HG03103 (cell line): ENCODE results near the gene EHD4.

Experiments
- ATAC-seq: cut with Tn5 transposase; IDR thresholded peaks from one replicate; pipeline ENCODE4 v1.9.1; 2021; ENCODE audit warnings: low read depth; ENCODE audit not compliant: unreplicated experiment

EHD4 gene

DNA sequence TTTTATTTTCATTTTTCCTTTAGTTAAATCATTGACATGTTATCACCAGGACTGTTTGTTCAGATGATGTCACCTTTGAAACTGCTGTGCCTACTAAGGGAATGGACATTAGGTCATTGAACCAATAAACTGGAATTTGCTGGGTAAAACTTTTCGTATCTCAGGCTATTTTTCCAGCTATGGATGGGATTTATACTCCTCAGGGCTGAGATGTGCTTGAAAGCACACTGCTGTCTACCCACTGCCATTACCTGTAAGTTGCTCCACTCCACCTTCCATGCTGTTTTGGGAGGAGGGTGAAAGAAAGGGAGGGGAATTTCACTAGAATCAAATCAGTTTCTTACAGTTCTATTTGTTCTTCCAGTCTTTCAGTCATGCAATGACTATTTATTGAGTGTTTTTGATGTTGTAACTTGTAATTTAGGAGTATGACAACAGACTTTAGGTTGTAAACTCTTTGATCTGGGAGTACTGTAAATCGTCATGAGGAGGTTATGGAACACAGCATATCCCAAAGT lies 11.3 kb downstream of the EHD4 start:
- no peak for ATAC-seq

DNA sequence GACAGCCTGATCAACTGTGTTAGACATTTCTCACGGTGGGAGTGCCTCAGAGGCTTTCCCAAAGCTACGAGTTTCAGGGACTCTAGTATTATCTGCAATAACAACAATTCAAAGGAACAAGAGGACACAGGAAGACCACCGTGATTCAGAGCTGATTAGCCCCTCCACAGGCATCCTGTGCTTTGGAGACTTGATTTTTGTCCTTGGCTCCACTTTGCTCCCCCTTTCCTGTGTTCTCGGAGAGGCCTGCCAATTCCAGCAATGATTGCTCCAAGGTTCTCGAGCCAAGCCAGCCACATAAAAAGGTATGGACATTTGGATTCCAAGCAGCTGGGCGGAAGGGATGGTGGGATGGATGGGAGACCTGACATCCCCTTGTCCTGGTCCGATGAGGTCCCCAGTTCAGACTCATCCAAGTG lies 14.3 kb downstream of the EHD4 start:
- ATAC-seq, result no peak

DNA sequence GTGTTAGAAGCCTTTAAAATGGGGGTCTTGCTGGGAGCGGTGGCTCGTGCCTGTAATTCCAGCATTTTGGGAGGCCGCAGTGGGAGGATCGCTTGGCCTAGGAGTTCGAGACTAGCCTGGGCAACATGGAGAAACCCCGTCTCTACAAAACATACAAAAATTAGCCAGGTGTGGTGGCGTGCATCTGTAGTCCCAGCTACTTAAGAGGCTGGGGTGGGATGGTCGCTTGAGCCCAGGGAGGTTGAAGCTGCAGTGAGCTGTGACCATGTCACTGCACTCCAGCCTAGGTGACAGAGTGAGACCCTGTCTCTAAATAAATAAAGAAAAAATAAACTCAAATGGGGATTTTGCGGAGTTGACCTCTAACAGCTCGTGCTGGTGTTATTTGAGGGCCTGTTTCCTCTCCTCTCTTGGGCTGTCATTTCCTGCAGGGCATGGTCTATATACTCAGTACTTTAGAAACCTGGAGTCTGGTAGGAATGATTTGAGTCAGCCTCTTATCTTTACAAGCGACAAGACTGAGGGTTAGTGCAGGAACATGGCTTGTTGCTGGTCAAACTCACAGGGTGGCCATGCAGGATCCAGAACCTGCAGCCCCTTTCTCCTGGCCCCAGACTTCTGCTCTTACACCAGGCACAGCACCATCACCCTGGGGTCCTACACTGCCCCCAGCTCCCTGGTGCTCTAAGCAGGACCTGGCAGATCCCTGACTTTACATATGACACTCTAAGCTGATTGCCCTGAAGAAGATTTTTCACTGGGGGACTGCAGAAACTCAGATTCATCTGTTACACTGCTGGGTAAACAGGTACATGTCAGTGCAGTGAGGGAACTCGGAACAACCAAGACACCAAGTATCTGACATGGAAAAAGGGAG lies 15.1 kb downstream of the EHD4 start:
- ATAC-seq, result no peak

DNA sequence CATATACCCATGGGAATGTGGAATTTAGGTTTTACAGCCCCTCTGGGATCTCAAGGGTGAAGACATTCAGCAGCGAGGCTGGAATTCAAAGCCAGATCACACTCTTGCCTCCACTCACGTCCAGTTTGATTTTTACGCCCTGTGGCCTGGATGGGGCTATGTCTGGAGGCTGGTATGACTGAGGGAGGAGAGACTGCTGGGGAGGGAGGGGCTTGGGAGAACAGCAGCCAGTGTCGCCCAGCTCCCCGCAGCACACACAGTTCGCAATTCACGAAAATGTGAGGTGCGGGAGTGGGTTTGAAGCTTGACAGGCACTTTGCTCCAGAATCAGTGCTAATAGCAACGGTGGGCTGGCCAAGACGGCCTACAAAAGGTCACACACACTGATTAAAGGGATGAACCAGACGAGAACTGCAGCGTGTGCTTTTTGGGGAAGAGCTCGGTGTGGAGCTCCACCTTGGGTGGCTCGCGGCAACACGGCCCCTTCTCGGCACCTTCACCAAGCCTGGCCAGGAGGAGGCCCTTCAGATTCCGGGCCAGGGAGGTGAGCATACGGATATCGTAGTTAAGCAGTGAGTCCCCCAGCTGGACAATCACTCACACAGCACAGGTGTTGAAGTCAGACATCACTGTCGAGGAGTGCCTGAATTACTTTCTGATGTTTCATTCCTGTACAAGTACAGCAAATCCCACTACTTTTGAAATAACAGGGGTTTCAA lies 16.4 kb downstream of the EHD4 start:
- no peak for ATAC-seq

DNA sequence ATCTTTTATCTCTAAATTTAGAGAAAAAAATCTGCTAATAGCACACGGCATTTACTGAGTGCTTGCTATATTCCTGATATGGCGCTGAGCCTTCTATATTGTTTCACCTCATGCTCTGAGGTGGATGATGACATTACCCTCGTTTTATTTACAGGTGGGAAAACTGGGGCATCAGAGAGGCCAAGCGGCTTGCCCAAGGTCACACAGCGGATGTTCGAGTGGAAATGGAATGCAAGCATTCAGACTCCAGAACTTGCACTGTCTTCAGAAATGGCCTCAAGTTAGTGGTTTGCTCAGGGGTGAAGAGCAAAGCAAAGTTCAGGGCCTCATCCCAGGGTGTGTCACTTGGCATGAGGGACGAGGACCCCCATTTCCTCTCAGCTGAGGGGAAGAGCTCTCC lies 17.3 kb downstream of the EHD4 start:
- ATAC-seq, result no peak

DNA sequence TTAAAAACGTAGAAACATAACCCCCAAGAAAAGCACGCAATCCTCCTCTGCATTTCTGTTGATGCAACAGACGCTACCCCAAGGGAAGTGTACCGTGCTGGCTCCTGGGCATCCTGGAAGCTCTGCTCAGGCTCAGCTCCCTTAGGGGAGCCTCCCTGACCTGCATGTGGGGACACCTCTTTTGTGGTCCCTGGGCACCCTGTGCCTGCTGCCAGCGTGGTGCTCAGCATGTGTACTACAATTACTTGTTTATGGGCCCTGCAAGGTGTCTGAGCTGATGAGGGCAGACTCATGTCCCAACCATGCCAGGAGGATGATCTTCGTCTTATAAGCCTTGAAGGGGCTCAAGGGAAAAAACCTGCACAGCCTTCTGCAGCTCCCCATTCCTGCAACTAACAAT lies 18.3 kb downstream of the EHD4 start:
- no peak for ATAC-seq

DNA sequence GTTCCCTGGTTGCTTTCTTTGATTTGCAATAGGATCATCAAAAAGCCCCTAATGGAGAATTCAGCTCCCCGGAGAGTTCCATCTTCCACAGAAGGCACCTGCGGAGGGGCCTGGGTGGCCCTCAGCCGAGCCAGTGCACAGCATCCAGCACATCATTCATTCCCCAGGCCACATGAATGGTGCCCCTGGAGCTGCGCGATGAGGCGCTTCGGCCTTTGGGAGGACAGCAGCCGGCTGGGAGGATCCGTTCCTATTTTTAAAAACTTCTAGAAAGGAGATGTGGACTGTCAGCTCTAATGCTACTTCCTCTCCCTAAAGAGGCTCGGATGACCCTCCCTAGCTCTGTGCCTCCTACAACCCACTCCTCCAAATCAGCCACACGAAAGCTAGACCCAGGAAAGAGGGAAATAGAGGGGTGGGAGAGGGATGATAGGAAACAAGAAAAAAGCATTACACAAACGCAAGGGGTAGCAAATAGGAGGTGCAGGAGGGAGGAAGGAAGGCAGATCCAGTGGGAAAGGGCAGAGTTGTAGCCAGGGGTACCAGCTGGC lies 20.3 kb downstream of the EHD4 start:
- ATAC-seq, result no peak

DNA sequence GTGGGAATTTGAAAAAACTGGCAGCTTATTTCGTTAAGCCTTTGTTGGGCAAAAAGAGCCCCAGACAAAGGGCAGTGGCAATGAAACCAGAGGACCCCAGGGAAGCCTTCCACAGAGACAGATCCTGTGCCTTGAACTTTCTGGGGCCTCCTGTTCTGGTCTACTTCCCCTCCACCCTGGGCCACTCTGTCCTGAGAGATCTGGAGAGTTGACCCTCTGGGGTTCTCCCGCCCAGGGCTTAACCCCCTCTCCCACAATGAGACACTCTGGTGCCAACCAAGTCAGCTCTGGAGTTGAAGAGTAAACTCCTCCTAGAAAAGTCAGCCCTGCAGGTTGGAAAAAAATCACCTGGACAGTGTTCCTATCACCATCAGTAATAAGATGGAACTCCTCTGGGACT lies 20.8 kb downstream of the EHD4 start:
- no peak for ATAC-seq

DNA sequence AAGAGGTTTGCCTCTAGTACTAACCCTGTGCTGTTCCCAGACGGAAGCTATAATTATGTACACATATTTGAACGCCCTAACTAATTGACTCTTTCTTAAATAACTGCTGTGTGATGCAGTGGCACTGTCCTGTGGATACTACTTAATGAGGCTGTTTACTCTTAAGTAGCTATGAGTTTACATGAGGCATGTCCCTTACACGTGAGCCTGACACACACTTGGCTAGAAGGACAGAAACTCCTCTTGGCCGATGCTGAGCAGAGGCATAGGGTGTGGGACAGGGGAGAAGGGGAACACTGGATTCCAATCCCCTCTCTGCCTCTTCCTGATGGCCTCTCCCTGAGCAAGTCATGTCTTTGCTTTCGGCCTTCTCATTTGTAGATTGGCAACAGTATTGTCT lies 21.9 kb downstream of the EHD4 start:
- ATAC-seq, result no peak

DNA sequence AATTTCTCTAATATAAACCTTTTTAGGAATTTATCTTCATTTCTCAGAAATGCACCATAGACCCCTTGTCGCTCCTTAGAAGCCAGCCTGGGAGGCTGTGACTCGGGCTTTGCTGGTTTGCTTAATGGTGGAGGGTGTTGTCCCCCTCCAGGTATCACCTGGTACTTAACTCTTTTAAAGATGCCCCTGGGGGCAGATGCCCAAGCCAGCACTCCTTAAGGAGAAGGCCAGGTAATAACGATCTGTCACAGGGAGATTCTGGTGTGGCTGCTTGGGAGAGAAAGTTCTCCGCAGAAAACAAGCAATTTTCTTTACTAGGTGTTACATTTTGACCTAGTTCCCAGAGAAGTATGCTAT lies 22.3 kb downstream of the EHD4 start:
- ATAC-seq, result no peak

DNA sequence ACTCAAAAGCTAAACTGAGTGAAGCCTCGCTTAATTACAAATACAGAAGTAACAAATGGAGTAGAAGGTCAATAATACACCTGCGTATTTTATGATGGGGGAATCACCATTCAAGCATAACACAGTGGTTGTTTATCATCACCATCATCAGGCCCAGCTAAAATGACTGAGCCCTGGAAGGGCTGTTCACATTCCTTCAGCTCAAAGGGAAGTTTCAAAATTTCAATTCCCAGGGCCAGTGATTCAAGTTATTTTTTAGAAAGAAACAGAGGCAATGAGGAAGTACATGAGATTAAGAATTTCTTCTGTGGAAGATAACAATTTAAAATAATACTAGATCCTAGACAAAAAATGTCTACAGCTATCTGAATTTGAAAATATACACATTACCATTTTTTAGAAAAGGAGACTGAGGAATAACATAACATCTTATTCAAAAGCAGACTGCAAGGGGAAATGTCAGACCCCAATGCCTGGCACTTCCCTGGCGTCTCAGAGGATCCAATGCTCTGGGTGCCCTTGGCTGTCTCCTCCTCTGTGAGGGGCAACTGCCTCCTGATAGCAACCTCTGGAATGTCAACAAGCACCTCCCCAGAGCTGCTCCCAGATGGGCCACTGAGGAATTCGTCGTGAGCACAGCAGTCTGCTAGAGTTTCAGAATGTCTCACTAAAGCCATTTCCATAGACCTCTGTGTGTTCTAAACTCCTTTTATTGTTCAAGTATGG lies 22.8 kb downstream of the EHD4 start:
- no peak for ATAC-seq

DNA sequence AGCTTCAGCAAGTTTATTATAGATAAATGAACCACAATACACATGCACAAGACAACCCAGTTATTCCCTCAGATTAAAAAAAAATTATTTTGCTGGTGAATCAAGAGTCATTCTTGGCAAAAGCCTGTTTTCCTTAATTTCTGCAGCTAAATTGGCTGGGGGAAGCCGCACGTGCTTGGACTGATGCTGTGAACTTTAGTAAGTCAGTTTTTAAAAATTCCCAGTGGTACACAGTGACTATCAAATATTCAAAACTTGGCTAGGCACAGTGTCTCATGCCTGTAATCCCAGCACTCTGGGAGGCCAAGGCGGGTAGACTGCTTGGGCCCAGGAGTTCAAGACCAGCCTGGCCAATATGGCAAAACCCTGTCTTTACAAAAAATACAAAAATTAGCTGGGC lies 23.9 kb downstream of the EHD4 start:
- no peak for ATAC-seq

DNA sequence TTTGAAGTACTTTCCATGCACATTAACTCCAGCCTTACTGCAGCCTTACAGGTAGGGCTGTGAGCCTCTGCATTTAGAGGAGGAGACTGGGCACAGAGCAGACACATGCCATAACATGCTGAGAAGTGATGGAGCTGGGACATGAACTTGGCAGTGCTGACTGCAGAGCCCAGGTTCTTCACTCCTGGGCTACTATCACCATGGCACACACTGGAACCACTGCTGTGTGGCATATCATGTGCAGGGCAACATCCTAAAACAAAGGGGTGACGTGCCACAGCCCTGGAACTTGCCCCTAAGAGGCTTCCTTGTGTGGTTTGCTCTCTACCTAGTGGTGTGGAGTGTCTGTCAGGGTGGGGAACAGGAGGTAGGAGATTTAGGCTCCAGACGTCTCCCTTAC lies 25.4 kb downstream of the EHD4 start:
- no peak for ATAC-seq

DNA sequence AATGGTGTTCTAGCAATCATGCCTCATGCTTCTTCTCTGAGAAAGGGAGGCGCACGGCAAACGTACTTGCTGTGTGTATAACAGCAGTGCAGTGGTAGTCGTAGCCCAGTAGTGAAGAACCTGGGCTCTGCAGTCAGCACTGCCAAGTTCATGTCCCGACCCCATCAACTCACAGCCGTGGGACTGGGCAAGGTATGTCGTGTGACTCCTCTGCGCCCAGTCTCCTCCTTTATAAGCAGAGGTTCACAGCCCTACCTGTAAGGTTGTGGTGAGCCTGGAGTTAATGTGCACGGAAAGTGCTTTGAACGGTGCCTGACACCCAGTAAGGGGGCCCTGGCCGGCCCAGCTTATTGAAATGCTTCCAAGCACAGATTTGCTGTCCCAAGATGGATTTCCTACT lies 26.6 kb downstream of the EHD4 start:
- ATAC-seq, result no peak

DNA sequence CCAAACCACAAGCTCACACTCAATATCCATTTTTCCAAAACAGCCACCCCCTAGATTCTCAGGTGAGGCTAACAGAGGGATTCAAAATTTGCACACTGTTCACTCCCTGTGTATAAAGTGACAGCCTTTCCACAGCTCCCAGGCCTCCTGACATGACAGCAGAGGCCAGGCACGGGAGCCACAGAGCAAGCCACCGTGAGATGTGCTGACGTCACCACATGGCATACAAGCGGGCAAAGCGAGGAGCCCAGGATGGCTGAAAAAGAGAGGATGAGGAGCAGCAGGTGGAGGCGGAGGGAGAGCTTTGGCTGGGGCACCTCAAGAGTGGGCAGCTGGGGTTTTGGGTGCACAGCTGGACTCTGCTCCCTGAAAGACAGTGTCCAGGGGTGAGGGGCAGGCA lies 27.1 kb downstream of the EHD4 start:
- ATAC-seq, result no peak

DNA sequence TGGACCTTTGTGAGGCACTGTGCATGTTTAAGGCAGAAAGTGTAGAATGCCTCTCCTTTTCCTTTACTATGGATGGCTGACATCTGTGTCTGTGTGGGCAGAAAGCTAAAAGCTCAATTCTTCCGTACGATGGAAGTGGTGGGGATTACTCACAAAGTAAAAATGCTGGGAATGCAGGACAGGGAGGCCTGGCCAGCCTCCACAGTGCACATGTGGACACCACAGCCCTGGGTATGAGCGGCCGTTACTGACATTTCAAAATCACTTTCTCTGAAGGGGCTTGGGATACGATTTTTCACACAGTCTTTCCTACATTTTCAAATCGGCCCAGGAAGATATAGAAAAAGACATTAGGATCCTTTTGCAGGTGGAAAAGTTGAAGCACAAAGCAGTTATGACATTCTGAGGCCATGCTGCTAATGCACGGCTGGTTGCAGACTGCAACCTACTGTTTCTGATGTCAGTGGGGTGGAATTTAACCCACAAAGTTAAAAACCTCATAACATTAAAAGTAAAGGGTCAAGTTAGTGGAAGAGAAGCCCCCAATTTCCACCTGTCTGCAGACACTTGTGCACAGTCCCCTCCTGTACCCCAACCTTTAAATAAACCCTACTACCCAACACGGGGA lies 27.9 kb downstream of the EHD4 start:
- ATAC-seq, result no peak

DNA sequence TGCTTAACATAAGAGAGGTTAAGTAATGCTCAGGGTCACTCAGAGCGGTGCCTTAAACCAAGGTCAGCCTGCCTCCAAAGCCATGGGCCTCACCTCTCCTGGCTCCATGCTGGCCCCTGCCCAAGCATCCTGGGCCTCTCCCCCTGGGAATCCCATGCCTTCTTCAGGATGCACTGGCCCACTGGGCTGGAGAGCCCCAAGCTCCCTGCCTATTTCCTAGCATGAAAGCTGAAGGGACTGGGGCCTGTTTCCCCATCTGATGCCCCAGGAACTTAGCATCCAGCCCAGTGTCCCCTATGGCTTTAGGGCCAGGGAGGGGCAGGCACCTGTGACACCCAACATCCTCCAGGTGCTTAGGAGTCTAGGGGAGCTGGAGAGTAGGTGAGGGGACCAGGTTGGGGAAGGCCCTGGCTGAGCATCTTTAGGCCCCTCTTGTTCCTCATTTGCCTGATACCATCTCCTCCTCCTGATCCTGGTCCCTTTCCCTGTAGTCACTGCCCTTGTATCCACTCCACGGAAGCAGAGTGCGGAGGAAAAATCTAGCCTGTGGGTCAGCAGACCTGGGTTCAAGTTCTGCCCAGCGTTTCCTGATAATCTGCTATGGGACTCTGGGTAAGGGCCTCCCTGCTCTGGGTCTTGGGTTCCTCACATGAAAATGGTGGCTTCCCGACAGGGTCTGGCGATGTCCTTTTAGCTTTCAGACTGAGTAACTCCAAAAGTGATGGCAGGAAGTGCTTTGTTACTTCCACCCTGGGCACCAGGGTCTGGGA lies 28.6 kb downstream of the EHD4 start:
- no peak for ATAC-seq

DNA sequence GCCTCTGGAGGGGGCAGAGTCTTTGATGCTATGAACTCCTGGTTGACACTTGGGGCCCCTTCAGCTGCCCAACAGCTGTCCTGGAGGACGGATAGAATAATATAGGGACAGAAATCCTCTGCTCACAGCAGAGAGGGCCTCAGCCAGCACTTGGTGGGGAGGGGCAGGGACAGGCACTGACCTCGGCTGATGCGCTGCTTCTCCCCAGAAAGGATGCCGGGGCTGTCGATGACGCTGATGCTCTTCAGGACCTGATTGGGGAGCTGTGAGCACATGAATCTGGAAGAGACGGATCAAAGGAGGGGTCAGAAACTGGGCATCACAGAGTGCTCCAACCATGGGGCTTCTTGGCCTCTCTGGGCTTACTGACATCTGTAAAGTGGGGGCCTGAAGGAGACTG lies 29.5 kb downstream of the EHD4 start:
- no peak for ATAC-seq

DNA sequence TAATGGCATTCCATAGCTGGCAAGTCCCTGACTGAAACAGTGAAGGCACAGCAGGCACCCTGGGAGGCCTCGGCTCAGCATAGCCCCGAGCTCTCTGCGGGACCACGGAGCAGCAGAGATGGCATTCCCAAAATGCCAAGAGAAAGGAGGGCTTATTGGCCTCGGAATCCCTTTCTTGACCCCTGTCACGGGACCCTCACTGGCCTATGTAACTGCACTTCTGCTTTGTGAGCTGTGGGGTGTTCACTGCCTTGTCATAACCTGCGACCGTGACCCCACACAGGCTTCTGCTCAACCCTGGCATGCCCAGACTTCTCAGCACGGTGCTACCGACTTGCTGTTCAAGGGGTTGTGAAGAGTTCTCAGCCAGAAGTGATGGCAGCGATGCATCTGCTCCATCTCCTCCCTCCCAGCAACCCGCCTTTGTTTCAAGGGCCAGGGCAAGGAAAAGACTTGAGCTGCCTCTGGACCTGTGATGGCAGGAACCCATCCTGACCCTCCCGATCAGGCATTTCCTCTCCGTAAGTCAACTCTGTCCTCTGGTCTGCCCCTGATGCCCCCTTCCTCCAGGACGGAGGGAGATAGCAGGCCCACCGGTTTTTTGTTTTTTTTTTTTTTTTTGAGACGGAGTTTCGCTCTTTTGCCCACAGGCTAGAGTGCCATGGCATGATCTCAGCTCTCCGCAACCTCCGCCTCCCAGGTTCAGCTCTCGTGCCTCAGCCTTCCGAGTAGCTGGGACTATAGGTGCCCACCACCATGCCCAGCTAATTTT lies 30.5 kb downstream of the EHD4 start:
- no peak for ATAC-seq
